ENCODE data around the gene ZNF324B.
"Not testable (repeated sequence)": the region's sequence is repeated elsewhere in the genome, so short reads cannot be mapped to it uniquely, and the experiment has no call there.

Gene ZNF324B

DNA sequence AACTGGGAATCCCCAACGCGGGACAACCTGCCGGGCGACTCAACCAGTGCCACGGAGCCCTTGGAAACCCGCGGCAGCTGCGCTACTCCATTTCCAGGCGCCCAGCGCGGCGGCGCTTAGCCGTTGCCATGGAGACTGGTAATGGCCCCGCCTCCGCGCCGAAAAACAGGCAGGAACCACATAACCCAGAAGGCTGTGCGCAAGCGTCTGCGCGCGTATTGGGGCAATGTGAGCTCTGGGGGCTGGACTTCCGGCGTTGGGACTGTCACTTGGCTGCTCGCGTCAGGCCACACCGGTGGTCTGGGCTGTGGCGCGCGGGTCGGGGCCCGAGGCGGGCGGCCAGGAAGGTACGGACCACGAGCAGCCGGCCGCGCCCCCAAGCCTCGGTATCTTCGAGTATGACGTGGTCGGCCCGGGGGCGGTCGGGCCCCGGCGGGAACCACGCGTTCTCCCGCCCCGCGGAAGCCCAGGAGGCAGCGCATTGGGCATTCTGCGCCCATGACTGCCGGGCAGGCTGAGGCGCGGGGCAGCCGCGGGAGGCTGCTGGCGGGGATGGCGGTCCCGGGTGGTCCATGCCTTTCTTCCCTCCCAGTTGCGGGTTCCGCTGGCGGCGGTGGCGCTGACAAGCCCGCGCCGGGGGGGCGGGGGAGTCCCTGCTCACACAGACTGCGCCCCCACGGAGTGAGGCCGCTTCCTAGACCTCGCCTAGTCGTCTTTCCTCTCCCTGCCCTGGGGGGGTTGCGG, at the start of gene ZNF324B:
Gene ZNF324B, plus strand, starts transcription at position 265 of the 744 bp plus-strand sequence. CDS start 2,080 bp downstream, outside the sequence.
- peak; percentile 93 for DNase-seq

DNA sequence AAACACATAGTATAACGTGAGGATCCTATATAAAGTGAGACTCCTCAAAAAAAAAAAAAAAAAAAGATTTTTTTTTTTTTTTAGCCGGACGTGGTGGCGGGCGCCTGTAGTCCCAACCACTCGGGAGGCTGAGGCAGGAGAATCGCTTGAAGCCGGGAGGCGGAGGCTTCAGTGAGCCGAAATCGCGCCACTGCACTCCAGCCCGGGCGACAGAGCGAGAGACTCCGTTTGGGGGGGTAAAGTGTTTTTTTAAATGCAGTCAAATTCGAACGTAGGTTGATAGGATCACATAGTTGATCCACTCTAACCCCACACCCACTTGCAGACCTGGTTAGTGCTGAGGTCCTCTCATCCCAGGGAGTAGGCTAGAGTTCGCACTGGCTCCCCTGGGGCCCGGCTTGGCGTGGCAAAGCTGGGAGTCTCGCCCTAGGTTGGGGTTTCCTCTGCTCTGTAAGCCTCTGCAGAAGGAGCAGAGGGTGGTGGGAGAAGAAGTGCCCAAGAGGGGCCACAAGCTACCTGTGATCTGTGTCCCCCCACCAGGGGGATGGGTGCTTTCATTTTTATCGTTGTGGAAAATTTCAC, 49.5 kb upstream of the ZNF324B start:
- no peak for DNase-seq

DNA sequence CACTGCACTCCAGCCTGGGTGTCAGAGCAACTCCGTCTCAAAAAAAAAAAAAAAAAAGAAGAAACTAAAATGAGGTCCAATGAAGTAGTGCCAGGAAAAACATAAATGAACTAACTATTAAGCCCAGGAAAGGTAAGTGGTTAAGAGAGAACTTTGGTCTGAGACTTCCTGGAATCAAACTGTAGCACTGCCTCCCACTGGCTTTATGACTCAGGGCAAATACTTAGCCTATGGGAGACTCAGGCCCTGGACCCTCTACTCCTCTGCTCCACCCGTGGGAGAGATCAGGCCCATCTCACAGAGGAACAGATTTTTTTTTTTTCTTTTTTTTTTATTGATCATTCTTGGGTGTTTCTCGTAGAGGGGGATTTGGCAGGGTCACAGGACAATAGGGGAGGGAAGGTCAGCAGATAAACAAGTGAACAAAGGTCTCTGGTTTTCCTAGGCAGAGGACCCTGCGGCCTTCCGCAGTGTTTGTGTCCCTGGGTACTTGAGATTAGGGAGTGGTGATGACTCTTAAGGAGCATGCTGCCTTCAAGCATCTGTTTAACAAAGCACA, 47.4 kb upstream of the ZNF324B start:
- DNase-seq = not testable (repeated sequence)

DNA sequence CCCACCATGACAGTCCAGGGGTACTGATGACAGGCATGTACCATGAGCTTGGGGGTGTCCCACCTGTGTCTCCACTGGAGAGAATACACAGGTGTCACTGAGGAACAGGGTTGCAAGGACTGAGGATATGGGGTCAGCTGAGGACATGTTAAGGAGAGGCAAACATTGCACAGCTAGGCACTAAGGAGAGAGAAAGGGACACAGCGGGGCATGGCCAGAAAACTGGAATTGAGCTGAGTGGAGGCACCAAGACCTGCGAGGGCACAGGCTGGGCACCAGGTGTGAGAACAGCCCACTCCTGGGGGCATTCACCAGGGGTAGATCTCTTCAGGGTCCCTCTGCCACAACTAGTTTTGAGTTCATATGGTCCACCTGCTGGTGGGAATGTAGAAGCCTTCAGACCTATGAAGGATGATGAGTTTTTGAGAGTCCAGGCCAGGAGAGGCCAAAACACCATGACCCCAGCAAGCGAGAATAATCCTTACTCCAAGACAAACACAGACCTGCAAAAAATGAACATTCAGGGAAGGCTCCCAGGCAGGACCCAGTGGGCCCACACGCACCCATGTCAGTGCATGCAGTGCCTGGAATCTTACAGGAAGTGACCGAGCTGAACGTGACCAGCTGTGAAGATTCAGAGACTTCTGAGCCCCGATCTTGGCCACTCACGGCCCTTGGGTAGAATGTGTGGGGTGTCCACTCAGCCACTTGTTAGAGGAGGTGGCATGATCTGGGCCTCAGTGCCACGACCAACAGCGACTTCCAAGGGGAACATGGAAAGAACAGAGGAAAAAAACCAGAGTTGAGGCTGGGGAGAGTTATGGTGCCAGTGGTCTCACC, 44.4 kb upstream of the ZNF324B start:
- DNase-seq = no peak

DNA sequence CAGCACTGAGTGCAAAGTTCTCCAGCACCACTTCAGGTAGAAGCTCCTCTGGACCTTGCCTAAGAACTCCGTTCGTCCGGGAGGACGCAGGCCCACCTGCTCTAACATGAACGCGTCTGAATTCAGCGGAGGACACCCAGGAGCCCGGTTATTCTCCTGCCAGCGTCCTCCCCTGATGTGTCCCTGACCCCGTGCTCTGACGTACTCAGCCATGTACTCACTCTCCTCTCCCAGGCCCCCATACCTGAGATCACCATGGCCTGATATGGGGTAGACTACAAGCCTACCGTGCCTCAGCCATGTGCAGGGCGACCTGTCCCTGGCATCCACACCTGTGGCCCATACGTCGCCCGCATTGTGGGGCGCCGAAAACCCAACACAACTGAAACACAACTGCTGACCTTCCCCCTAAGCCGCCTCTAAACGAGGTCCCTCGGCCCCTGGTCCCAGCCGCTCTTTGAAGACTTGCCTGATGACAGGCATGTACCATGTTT, 43.7 kb upstream of the ZNF324B start:
- DNase-seq = no peak

DNA sequence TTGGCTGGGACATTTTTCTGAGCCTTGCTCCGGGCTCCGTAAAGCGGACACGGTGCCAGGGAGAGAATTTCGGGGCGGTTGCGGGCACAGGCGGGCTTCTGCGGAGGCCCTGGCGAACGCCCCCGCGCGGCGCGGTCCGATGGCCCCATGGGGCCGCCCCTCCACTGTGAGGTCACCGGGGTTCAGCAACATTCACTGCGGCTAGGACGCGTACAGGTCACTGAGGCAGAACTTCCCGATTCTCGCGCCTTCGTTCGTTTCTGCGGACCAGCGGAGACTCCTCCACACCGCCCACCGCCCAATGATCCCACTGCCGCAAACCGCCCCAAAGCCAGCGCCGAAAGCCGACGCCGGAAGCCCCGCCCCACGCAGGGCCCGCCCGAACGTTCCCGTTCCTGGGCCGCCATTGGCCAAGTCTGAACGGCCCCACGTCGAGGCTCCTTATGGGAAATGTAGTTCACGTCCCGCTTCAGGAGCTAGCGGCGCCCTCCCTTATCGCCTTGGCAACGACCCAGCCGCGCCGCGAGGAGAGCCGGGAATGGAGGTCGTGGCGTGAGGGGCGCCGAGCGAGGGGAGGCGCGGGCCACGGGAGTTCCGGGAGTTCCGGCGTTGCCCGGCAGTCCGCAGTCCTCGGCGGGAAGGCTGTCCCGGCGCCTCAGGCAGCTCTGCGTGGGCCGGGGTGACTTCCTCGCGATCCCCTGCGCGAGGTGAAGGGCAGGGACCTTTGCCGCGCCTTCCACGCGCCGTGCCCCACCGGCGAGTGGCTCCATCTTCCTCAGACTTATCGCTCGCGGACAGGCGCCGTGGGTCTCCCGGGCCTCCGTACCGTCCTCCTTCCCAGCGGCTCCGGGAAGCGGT, 43.0 kb upstream of the ZNF324B start, which contains the start of gene ZNF584:
Gene ZNF584, plus strand, starts transcription at position 498 of the 858 bp plus-strand sequence. CDS start 499 bp downstream, outside the sequence.
- peak; percentile 95 for DNase-seq

DNA sequence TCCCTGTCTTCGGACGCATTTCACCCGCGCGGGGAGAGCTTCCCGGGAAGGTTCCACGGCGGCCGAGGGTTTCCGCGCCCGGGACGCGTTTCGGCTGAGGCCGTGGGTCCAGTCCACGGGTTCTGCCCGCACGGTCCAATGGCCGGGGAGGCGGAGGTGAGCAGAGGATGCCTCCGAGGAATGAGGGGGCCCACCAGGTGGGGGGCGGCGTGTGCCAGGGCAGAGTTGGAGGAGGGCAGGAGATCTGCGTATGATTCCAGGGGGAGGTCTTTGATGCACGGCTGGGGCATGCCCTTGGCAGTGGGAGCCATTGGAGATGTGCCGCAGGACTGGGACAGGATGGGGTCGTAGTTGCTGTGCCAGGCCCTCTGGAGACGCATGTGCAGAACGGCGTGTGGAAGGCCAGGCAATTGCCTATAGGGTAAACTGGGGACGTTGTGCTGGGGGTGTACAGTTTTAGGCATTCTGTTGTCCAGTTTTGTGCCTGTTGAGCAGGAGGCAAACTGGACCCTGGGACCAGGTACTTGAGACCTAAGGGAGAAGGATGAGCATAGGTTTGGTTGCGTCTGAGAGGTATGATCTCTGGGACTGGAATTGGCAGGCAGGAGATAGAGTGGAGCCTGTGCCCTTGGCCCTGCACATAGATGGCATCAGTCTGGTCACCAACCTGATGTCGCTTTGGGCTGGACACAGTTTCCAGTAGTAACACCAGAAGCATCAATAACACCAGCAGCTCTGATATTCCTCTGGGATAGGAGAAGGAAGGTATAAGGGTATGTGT, 42.2 kb upstream of the ZNF324B start:
- no peak for DNase-seq

DNA sequence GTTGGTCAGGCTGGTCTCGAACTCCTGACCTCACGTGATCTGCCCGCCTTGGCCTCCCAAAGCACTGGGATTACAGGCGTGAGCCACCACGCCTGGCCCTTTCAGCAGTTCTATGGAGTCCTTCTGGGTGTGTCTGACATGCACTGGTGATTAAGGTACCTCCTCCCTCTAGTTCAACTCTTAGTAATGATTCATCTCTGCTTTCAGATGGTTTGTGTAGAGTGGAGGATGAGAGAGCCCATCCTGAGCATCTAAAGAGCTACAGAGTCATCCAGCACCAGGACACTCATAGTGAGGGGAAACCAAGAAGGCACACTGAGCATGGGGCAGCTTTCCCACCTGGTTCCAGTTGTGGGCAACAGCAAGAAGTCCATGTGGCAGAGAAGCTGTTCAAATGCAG, 34.8 kb upstream of the ZNF324B start:
- no peak for DNase-seq

DNA sequence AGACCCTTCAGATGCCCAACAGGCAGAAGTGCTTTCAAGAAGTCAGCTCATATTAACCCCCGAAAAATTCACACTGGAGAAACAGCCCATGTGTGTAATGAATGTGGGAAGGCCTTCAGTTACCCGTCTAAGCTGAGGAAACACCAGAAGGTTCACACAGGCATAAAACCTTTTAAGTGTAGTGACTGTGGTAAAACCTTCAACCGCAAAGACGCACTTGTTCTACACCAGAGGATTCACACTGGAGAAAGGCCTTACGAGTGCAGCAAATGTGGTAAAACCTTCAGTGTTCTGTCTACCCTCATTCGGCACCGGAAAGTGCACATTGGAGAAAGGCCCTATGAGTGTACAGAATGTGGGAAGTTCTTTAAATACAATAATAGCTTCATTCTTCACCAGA, 34.4 kb upstream of the ZNF324B start:
- no peak for DNase-seq

DNA sequence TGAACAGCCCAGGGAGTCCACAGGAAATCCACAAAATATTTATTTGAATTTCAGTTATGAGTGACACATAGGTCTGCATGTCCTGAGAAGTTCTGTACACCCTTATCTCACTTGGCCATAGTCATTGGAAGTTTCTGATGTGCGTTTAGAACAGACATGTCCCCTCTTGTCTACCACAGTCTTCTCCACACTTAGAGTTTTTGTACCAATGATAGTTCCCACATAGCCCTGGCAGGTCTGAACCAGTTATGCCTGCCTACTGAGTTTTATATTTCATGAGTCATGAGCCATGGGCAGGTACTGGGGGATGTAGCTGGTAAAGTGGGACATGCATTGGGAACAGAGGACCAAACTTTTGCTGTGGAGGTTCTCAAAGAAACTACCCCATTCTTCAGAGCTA, 22.8 kb upstream of the ZNF324B start:
- no peak for DNase-seq

DNA sequence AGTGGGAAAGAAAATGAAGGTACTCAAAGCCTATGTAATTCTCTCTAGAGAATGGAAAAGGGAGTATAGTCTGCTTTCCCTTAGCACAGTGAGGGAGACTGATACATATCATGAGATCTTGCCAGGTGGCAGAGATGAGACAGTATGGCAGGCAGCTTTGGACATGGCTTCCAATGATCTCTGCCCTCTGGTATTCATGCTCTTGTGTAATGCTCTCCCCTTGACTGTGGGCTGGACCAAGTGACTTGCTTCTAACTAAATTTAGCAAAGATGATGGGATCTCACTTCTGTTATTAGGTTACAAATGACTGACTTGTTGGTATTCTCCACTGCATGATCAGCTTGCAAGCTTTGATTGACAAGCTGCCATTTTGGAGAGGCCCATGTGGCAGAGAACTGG, 21.7 kb upstream of the ZNF324B start:
- no peak for DNase-seq

DNA sequence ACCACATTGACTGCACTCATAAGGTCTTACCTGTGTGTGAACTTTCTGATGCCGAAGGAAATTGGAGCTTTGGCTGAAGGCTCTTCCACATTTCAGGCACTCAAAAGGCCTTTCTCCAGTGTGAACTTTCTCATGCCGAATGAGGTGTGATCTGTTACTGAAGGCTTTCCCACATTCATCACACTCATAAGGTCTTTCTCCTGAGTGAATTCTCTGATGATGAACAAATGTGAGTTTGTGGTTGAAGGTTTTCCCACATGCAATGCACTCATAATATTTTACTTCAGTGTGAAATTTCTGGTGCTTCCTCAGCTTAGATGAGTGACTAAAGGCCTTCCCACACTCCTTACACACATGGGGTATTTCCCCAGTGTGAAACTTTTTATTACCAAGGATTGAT, 17.2 kb upstream of the ZNF324B start:
- no peak for DNase-seq

DNA sequence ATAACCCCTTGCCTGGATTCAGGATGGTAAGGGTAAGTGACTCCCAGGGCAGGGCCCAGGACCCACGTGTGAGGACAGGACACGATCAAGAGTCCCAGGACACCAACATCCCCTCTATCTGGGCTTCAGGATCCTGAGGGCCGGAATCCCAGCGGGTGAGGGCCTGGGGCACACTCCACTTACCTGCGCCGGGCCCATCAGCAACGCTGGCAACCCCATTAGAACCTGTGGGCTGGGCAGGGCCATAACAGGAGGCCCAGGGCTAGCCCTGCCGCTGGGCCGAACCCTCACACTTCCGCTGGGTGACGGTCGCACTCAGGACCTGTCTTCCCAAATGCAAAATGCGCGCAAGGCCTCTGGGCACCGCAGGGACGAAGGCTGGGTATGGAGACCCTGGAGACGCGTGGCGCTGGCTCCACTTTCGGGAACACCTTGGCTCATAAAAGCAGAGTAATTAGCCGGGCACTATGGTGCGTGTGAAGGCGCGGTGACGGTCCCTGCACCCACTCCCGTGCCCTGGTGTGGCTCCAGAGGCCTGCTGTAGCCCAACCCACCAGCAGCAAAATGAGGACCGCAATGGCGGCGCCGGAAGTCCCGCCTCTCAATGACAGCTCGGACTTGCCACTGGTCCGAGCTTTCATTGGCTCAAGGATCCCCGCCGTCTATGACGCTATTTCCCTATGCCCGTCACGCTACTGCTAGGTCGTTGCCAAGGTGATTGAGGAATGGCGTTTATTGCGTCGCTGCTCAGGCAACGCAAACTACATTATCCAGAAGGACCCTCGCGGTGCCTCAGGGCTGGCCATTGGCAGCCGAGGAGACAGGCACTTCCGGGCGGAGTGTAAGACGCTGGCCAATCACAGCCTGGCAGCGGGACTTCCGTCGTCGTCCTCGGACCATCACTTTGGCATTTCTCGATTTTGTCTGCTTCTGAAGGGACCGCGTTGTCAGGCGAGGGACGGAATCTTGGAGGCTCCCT, 11.6 kb upstream of the ZNF324B start, which contains the start of gene ZNF132:
Gene ZNF132, minus strand, starts transcription at position 578 of the 979 bp plus-strand sequence. Its CDS starts 332 bp downstream, at position 246.
- peak; percentile 99 for DNase-seq

DNA sequence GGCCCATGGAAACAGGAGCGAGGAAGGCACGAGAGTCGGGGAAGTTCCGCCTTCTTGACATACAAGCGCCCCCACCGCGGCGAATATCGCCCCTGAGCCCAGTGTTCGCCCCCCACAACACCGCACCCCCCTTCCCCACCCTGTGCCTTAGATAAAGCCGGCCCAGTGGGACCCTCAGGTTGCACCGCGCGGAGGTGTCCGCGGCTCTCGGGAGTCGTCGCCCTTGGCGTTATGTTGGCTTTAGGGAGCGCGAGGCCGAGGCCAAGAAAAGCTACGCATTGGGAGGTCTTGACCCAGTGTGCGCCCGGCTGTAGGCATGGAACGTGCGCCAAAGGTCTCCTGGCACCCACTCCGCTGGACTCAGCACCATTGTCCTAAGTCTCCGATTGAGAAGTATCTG, 10.9 kb upstream of the ZNF324B start:
- no peak for DNase-seq

DNA sequence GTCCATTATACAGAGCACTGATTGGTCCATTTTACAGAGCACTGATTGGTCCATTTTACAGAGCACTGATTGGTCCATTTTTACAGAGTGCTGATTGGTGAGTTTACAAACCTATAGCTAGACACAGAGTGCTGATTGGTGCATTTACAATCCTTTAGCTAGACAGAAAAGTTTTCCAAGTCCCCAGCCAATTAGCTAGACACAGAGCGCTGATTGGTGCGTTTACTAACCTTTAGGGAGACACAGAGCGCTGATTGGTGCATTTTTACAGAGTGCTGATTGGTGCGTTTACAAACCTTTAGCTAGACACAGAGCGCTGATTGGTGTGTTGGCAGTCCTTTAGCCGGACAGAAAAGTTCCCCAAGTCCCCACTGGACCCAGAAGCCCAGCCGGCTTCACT, 8.4 kb upstream of the ZNF324B start:
- not testable (repeated sequence) for DNase-seq

DNA sequence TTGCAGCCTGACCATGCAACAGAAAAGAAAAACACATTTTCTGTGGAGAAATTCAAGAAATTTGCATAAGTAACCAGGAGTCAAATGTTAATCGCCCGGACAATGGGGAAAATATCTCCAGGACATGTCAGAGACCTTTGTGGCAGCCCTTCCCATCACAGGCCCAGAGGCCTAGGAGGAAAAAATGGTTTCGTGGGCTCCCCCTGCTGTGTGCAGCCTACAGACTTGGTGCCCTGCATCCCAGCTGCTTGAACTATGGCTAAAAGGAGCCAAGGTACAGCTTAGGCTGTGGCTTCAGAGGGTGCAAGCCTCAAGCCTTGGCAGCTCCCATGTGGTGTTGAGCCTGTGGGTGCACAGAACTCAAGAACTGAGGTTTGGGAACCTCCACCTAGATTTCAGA, 2.6 kb upstream of the ZNF324B start:
- not testable (repeated sequence) for DNase-seq

DNA sequence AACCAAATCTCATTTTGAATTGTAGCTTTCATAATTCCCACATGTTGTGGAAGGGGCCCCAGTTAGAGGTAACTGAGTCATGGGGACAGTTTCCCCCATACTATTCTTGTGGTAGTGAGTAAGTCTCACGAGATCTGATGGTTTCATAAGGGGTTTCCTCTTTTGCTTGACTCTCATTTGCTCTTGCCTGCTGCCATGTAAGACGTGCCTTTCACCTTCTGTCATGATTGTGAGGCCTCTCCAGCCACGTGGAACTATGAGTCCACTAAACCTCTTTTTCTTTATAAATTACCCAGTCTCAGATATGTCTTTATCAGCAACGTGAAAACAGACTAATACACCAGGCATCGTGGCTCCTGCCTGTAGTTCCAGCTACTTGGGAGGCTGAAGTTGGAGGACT, 1.4 kb upstream of the ZNF324B start:
- DNase-seq = not testable (repeated sequence)

DNA sequence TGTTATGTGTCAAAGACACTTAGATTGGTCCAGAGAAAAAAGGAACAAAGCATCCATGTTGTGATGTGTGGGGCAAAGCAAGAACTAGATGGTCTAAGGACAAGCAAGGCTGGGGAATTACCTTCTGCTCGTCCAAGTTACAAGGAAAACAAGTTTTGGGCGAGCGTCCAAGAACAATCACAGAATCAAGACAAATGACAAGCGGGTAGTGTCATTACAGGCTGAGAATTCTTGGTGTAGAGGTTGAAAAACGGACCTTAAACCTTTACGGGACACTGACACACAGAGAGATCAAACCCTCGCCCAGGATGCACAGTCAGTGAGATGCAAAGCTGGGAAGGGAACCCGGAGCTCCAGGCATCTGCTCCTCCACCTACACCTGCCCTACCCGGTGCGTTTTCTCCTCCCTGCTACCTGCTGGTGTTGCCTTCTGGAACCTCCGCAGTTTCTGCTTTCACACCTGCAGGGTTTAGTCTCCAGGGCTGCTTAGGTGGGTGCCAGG, 515 bp upstream of the ZNF324B start:
- DNase-seq = peak; percentile 28

DNA sequence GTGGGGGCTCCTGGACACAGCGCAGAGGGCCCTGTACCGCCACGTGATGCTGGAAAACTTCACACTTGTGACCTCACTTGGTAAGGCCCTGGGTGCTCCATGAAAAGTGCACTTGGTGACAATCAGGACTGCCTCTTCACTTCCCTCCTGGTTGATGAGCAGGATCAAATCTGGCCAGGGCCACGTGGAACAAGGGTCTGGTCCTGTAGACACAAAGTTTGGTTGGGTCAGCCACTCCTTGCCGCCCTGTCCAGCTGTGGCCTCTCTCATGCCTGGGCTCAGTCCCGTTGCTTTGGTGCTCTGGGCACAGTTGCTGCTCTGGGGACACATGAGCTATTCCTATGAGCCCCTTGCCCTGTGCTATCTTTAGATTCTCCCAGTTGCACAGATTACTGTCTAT, 2.3 kb downstream of the ZNF324B start:
- no peak for DNase-seq

DNA sequence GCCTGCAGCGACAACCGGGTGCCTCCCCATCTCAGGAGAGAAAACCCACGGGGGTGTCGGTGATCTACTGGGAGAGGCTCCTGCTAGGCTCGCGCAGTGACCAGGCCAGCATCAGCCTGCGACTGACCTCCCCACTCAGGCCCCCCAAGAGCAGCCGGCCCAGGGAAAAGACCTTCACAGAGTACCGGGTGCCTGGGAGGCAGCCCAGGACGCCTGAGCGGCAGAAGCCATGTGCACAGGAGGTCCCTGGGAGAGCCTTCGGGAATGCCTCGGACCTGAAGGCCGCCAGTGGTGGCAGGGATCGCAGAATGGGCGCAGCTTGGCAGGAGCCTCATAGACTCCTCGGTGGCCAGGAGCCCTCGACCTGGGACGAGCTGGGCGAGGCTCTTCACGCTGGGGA, 3.9 kb downstream of the ZNF324B start:
- DNase-seq = no peak
